Fibroblast of villous mesenchyme (primary cell): ENCODE results near the gene FUT3. TPM values are rescaled to one million over a fixed set of nuclear protein-coding genes. Genes with fewer than 3 reads are reported as not detected.

Experiments
- DNase-seq: peaks from one replicate; pipeline ENCODE4 v3.0.0-alpha.2; 2010; ENCODE audit warnings: low read depth
- H3K4me3 ChIP-seq: 2 replicates; pipeline ENCODE4 v1.5.1; 2011; ENCODE audit warnings: low read depth, mild to moderate bottlenecking, low read length
- total RNA-seq: library from RNA; depleted of rRNA; stranded (reverse); fragments of >200 nt; gene quantifications from 2 replicates; pipeline ENCODE4 v1.2.3, GENCODE V29; 2012
- TF ChIP-seq, protein P1 (sequence below): IDR thresholded peaks from 2 replicates; pipeline ENCODE4 v1.5.1; 2012; ENCODE audit warnings: low read depth, mild to moderate bottlenecking, low read length; ENCODE audit not compliant: insufficient read depth

FUT3 gene
- total RNA-seq, 1 donor = under 0.01 TPM

DNA sequence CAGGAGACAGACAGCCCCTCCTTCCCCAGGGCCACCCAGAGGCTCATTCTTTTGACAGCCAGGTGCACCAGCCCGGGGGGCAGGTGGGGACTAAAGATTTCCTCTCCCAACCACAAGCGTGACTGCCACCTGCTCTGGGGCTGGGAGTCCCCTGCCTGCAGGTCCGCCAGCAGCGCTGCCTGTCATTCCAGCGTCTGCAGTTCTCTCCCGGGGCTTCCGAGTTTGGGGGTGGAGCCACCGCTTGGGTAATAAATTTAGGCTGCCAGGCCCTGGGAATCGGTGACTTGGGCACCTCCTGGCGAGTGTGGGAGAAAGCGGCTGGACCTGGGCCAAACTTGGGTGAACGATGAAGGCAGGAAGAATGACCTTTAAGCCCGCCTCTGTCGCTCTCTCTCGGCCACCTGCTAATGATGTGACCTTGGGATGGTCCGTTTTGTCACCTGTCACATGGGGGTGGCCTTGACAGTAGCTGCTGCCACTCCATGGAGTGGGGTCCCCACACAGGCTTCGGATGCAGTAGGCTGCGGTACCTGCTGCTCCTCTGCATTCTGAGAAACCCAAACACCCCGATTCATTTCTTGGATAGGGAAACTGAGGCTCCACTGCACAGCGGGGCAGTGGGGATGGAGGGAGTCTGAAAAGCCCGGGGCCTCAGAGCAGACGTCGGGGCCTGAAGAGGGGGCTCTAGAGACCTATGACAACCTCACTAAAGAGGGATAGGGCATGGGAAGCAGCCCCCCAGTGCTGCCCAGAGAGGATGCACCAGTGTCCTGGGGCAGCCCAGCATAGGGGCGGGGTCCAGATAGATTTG, 24.5 kb downstream of the FUT3 start:
- peak overlapping the region; percentile 49 for H3K4me3 ChIP-seq
- peak; percentile 44 for DNase-seq
- TF ChIP-seq, protein P1, sequence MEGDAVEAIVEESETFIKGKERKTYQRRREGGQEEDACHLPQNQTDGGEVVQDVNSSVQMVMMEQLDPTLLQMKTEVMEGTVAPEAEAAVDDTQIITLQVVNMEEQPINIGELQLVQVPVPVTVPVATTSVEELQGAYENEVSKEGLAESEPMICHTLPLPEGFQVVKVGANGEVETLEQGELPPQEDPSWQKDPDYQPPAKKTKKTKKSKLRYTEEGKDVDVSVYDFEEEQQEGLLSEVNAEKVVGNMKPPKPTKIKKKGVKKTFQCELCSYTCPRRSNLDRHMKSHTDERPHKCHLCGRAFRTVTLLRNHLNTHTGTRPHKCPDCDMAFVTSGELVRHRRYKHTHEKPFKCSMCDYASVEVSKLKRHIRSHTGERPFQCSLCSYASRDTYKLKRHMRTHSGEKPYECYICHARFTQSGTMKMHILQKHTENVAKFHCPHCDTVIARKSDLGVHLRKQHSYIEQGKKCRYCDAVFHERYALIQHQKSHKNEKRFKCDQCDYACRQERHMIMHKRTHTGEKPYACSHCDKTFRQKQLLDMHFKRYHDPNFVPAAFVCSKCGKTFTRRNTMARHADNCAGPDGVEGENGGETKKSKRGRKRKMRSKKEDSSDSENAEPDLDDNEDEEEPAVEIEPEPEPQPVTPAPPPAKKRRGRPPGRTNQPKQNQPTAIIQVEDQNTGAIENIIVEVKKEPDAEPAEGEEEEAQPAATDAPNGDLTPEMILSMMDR = peak; percentile 19

DNA sequence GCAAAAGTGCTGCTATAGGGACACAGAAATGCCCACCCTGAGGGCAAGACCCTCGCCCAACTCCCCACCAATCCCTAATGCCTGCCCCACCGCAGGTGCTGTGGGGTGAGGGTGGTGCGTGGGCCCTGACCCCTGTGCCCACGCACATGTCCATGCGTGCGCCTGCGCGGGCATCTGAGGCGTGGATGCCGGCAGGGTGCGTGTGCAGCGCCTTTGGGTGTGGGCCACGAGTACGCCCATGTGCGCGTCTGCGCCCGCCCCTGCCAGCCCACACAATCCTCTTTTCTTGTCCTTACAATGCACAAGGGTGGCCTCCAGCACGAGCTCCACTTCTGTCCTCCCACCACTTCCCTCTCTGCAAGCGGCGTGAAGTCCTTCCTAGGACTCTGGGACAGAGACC, 26.1 kb downstream of the FUT3 start:
- no peak overlapping the region for H3K4me3 ChIP-seq
- DNase-seq = no peak
- TF ChIP-seq, protein P1 = no peak

DNA sequence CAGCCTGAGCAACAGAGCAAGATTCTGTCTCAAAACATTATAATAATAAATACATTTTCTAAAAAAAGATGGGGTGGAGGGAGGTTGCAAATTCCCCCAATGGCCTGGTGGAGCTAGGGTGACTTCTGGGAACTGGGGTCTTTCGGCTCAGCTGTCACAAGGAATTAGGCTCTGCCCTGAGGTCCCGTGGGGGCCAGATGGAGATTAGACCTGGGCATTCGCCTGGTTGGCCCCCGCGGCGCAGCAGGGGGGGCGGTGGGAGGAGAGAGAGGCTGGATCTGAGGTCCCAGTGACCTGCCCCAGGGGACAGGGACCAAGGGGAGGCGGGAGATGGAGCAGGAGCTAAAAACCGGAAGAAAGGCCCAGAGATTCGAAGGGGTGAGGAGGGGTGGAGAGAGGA, 26.5 kb downstream of the FUT3 start:
- no peak overlapping the region for H3K4me3 ChIP-seq
- TF ChIP-seq, protein P1 = no peak
- DNase-seq = no peak

DNA sequence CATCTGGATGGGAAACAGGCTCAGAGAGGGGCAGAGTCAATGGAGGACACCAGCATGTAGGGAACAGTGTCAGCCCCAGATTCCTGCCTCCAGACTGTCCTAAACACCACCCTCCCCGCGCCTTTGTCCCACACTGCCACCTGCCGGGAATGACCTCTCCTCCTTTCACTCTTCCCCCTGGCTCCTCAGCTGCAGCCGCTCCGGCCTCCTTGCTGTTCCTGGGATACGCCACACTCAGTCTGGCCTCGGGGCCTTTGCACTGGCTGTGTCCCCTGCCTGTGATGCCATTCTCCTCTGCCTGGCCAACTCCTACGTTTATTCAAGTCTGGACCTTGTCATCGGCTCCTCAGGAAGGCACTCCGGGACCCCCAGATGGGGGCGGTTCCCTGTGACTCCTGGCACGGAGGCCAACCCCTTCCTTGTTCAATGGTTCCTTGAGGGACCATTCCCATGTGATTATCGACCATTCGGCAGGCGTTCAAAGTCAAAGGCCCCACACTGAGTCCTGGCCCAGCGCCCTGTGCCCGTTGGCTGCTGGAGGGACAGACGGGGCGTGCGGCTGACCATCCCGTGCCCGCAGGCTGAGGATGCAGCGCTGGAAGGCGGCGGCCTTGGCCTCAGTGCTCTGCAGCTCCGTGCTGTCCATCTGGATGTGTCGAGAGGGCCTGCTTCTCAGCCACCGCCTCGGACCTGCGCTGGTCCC, 27.5 kb downstream of the FUT3 start:
- no peak for DNase-seq

DNA sequence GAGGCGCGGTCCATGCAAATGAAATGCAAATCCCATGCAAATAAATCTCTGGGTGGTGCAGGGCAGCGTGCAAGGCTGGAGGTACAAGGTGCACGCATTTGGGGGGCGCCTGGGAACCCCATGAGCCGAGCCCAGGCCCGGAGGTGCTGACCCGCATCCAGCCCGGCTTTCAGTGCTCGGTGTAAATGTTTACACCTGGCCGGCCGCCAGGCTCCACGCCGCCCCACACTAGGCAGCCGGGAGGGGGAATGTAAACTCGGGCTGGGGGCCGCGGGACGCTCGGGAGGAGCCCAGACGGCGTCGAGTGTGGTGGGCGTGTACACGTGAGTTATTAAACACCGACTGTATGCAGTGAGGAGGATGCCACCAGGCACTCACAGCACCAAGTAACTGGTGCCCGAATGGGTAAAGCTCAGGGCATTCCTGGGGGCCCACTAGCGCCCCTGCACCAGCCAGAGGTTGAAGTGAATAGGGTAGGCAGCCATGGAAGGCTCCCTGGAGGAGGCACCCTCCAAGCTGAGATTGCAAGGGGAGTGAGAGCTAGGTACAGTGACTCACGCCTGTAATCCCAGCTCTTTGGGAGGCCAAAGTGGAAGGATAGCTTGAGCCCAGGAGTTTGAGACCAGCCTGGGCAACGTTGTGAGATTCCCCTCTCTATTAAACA, 28.9 kb downstream of the FUT3 start:
- DNase-seq = no peak
- TF ChIP-seq, protein P1 = no peak
- no peak overlapping the region for H3K4me3 ChIP-seq

More for the DNA sequence above, 27.5 kb downstream of the FUT3 start:
- TF ChIP-seq, protein P1 = peak; percentile 39
- H3K4me3 ChIP-seq = no peak overlapping the region

DNA sequence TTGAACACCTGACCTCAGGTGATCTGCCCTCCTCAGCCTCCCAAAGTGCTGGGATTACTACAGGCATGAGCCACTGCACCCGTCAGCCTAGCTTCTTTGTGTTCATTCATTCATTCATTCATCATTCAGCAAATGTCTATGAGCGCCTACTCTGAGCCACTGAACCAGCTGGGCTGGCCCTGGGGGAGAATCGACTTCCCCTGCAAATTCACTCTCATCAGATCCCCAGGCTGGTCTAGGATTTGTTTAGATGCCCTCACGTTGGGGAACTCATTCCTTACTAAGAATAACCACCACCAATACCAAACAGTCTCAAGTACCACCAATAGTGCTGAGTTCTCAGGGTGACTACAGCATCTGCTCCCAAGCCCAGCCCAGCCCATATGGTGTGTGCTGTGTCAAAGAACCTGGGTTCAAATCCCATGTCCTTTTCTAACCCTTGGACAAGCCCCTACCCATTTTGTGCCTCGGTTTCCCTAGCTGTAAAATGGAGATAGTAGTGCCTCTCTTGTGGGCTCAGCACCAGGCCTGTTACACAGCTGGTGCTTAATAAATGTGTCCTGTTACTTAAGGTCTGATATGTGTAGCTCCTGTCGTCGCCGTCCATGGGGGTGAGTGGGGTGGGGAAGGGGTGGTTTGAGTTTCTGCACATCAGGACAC, 29.6 kb downstream of the FUT3 start:
- TF ChIP-seq, protein P1 = no peak
- H3K4me3 ChIP-seq = no peak overlapping the region
- DNase-seq = no peak
